Panc1 (cell line): ENCODE results near the gene INPP4B.

Experiments
- POLR2AphosphoS5 ChIP-seq: IDR thresholded peaks from 2 replicates; pipeline ENCODE4 v1.6.1; 2012; ENCODE audit warnings: mild to moderate bottlenecking, low read depth, low read length, moderate library complexity
- SIN3A ChIP-seq: IDR thresholded peaks from 2 replicates; pipeline ENCODE4 v1.6.1; 2012; ENCODE audit warnings: low read depth, mild to moderate bottlenecking, low read length, moderate library complexity, borderline replicate concordance; ENCODE audit not compliant: insufficient read depth
- TCF7L2 ChIP-seq: IDR thresholded peaks from 2 replicates; pipeline ENCODE4 v1.6.1; 2011; ENCODE audit warnings: mild to moderate bottlenecking, low read depth, low read length, inconsistent platforms
- TF ChIP-seq, protein P1 (sequence below): fragments of 450-650 bp; IDR thresholded peaks from 2 replicates; pipeline ENCODE4 v1.5.1; 2017; ENCODE audit warnings: mild to moderate bottlenecking
- TF ChIP-seq, protein P2 (sequence below), 2 experiments: IDR thresholded peaks; 2 replicates each; pipeline ENCODE4 v1.6.1; 2011 to 2012; ENCODE audit warnings: low read depth in 2 of 2, control low read depth in 1 of 2, low read length in 1 of 2, mild to moderate bottlenecking in 1 of 2, moderate library complexity in 1 of 2; ENCODE audit not compliant: insufficient read depth in 1 of 2

DNA sequence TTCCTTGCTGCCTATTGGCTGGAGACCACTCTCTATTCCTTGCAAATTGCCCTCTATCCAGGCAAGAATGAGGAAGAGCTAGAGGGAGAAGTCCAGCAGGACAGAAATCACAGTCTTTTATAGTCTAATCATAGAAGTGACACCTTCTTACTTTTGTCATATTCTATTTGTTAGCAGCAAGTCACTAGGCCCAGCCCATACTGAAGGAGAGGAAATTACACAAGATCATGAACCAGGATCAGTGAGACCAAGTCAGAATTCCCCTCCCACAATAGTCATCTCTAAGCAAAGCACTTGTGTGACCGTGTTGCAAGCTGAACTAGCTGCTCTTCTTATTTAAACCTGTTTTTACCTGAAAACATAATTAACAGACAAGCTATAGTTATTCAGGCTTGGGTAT, 317.7 kb downstream of the INPP4B start:
- TF ChIP-seq, protein P1, sequence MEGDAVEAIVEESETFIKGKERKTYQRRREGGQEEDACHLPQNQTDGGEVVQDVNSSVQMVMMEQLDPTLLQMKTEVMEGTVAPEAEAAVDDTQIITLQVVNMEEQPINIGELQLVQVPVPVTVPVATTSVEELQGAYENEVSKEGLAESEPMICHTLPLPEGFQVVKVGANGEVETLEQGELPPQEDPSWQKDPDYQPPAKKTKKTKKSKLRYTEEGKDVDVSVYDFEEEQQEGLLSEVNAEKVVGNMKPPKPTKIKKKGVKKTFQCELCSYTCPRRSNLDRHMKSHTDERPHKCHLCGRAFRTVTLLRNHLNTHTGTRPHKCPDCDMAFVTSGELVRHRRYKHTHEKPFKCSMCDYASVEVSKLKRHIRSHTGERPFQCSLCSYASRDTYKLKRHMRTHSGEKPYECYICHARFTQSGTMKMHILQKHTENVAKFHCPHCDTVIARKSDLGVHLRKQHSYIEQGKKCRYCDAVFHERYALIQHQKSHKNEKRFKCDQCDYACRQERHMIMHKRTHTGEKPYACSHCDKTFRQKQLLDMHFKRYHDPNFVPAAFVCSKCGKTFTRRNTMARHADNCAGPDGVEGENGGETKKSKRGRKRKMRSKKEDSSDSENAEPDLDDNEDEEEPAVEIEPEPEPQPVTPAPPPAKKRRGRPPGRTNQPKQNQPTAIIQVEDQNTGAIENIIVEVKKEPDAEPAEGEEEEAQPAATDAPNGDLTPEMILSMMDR = no peak
- TF ChIP-seq TCF7L2 = no peak
- TF ChIP-seq, protein P2, sequence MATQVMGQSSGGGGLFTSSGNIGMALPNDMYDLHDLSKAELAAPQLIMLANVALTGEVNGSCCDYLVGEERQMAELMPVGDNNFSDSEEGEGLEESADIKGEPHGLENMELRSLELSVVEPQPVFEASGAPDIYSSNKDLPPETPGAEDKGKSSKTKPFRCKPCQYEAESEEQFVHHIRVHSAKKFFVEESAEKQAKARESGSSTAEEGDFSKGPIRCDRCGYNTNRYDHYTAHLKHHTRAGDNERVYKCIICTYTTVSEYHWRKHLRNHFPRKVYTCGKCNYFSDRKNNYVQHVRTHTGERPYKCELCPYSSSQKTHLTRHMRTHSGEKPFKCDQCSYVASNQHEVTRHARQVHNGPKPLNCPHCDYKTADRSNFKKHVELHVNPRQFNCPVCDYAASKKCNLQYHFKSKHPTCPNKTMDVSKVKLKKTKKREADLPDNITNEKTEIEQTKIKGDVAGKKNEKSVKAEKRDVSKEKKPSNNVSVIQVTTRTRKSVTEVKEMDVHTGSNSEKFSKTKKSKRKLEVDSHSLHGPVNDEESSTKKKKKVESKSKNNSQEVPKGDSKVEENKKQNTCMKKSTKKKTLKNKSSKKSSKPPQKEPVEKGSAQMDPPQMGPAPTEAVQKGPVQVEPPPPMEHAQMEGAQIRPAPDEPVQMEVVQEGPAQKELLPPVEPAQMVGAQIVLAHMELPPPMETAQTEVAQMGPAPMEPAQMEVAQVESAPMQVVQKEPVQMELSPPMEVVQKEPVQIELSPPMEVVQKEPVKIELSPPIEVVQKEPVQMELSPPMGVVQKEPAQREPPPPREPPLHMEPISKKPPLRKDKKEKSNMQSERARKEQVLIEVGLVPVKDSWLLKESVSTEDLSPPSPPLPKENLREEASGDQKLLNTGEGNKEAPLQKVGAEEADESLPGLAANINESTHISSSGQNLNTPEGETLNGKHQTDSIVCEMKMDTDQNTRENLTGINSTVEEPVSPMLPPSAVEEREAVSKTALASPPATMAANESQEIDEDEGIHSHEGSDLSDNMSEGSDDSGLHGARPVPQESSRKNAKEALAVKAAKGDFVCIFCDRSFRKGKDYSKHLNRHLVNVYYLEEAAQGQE (IDR thresholded peaks at IDR 0.05; ENCODE audit: insufficient read depth in 1 of 2, low read depth in 2 of 2, low read length in 1 of 2) = no peak
- TF ChIP-seq POLR2AphosphoS5 = no peak
- TF ChIP-seq SIN3A = no peak
